ENCODE results near the gene WBP1L.
"Not testable (repeated sequence)": the region's sequence is repeated elsewhere in the genome, so short reads cannot be mapped to it uniquely, and the experiment has no call there.

The WBP1L gene

GRCh38 chr10:102822222-102822621, 78.5 kb downstream of the WBP1L start:
- DNase-seq (ENCODE audit: insufficient read length) (no peak), FAIRE-seq (no peak)
- TF ChIP-seq POLR2AphosphoS5 (IDR thresholded peaks at IDR 0.05; ENCODE audit: low read depth, low read length) (no peak), POLR2A (IDR thresholded peaks at IDR 0.05; ENCODE audit: low read depth, low read length) (no peak), TAF1 (IDR thresholded peaks at IDR 0.05; ENCODE audit: borderline replicate concordance, low read depth, low read length) (no peak)

- TF ChIP-seq POLR2AphosphoS5 (IDR thresholded peaks at IDR 0.05; ENCODE audit: low read depth, low read length) (no peak), POLR2A (IDR thresholded peaks at IDR 0.05; ENCODE audit: low read depth, low read length) (no peak), TAF1 (IDR thresholded peaks at IDR 0.05; ENCODE audit: borderline replicate concordance, low read depth, low read length) (no peak)
- DNase-seq (ENCODE audit: insufficient read length) = no peak
- FAIRE-seq = no peak
Measured at GRCh38 chr10:102824664-102825063, 80.9 kb downstream of the WBP1L start.

- TF ChIP-seq POLR2A (IDR thresholded peaks at IDR 0.05; ENCODE audit: low read depth, low read length) (no peak), TAF1 (IDR thresholded peaks at IDR 0.05; ENCODE audit: borderline replicate concordance, low read depth, low read length) (no peak), POLR2AphosphoS5 (IDR thresholded peaks at IDR 0.05; ENCODE audit: low read depth, low read length) (no peak)
- DNase-seq (ENCODE audit: insufficient read length) (no peak), FAIRE-seq (no peak)
Measured at GRCh38 chr10:102826148-102826796, 82.5 kb downstream of the WBP1L start.

GRCh38 chr10:102827597-102827975, 83.8 kb downstream of the WBP1L start:
- TF ChIP-seq POLR2AphosphoS5 (IDR thresholded peaks at IDR 0.05; ENCODE audit: low read depth, low read length) = no peak
- TF ChIP-seq POLR2A (IDR thresholded peaks at IDR 0.05; ENCODE audit: low read depth, low read length) = no peak
- TF ChIP-seq TAF1 (IDR thresholded peaks at IDR 0.05; ENCODE audit: borderline replicate concordance, low read depth, low read length) = no peak
- DNase-seq (ENCODE audit: insufficient read length) = no peak
- FAIRE-seq = no peak

- DNase-seq (ENCODE audit: insufficient read length) = no peak
- no peak for FAIRE-seq
- TF ChIP-seq POLR2AphosphoS5 (IDR thresholded peaks at IDR 0.05; ENCODE audit: low read depth, low read length) (no peak), POLR2A (IDR thresholded peaks at IDR 0.05; ENCODE audit: low read depth, low read length) (no peak), TAF1 (IDR thresholded peaks at IDR 0.05; ENCODE audit: borderline replicate concordance, low read depth, low read length) (no peak)
Measured at GRCh38 chr10:102831322-102832071, 87.7 kb downstream of the WBP1L start.

GRCh38 chr10:102832248-102832647, 88.5 kb downstream of the WBP1L start:
- FAIRE-seq (no peak), DNase-seq (ENCODE audit: insufficient read length) (no peak)
- no peak for TF ChIP-seq POLR2AphosphoS5 (IDR thresholded peaks at IDR 0.05; ENCODE audit: low read depth, low read length)
- no peak for TF ChIP-seq POLR2A (IDR thresholded peaks at IDR 0.05; ENCODE audit: low read depth, low read length)
- TF ChIP-seq TAF1 (IDR thresholded peaks at IDR 0.05; ENCODE audit: borderline replicate concordance, low read depth, low read length) = no peak

- TF ChIP-seq TAF1 (IDR thresholded peaks at IDR 0.05; ENCODE audit: borderline replicate concordance, low read depth, low read length) (no peak), POLR2A (IDR thresholded peaks at IDR 0.05; ENCODE audit: low read depth, low read length) (no peak), POLR2AphosphoS5 (IDR thresholded peaks at IDR 0.05; ENCODE audit: low read depth, low read length) (no peak)
- FAIRE-seq (no peak), DNase-seq (ENCODE audit: insufficient read length) (no peak)
Measured at GRCh38 chr10:102832987-102833386, 89.2 kb downstream of the WBP1L start.

GRCh38 chr10:102834143-102834542, 90.4 kb downstream of the WBP1L start:
- no peak for FAIRE-seq
- TF ChIP-seq POLR2AphosphoS5 (IDR thresholded peaks at IDR 0.05; ENCODE audit: low read depth, low read length) (no peak), TAF1 (IDR thresholded peaks at IDR 0.05; ENCODE audit: borderline replicate concordance, low read depth, low read length) (no peak)
- DNase-seq (ENCODE audit: insufficient read length) = no peak

- FAIRE-seq (peak; percentile 92), DNase-seq (ENCODE audit: insufficient read length) (peak; percentile 69)
- TF ChIP-seq POLR2AphosphoS5 (IDR thresholded peaks at IDR 0.05; ENCODE audit: low read depth, low read length) (no peak), TAF1 (IDR thresholded peaks at IDR 0.05; ENCODE audit: borderline replicate concordance, low read depth, low read length) (no peak), POLR2A (IDR thresholded peaks at IDR 0.05; ENCODE audit: low read depth, low read length) (no peak)
Measured at GRCh38 chr10:102835007-102835482, 91.3 kb downstream of the WBP1L start.

GRCh38 chr10:102837230-102837721, 93.5 kb downstream of the WBP1L start, which contains the start of gene CYP17A1:
Gene CYP17A1, minus strand, starts transcription at chr10:102837413. Its CDS starts 52 bp downstream, at chr10:102837361.
- TF ChIP-seq POLR2A (IDR thresholded peaks at IDR 0.05; ENCODE audit: low read depth, low read length) (no peak), POLR2AphosphoS5 (IDR thresholded peaks at IDR 0.05; ENCODE audit: low read depth, low read length) (no peak), TAF1 (IDR thresholded peaks at IDR 0.05; ENCODE audit: borderline replicate concordance, low read depth, low read length) (no peak)
- no peak for DNase-seq (ENCODE audit: insufficient read length)
- FAIRE-seq = no peak

- not testable (repeated sequence) for FAIRE-seq
Measured at GRCh38 chr10:102838276-102838927, 94.7 kb downstream of the WBP1L start.

More at GRCh38 chr10:102838276-102838927, 94.7 kb downstream of the WBP1L start:
- not testable (repeated sequence) for DNase-seq (ENCODE audit: insufficient read length)

All from GM12892 (cell line).